GM21367 (cell line): ENCODE data around the gene TBX2.

Experiments used
- ATAC-seq: cut with Tn5 transposase; IDR thresholded peaks from one replicate; pipeline ENCODE4 v1.9.1; 2021; ENCODE audit not compliant: unreplicated experiment

The TBX2 gene

DNA sequence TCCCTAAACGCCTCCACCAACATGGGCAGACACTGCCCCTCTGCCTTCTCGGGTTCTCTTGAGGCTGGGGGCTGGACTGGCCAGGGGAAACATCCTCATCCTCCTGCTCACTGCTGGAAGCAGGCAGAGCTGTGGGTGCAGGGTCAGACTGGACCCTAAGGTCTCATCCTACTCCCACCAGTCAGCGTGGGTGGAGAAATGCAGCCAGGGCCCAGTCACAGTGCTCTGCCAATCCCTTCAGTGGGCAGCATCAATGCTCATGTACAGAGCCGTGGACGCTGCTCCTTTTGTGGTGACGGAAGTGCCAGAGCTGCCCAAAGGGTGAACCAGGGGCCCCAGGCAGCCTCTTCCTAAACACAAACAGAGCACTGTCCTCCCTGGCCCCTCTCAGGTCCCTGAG is 13.4 kb upstream of the TBX2 start:
- ATAC-seq: no peak

DNA sequence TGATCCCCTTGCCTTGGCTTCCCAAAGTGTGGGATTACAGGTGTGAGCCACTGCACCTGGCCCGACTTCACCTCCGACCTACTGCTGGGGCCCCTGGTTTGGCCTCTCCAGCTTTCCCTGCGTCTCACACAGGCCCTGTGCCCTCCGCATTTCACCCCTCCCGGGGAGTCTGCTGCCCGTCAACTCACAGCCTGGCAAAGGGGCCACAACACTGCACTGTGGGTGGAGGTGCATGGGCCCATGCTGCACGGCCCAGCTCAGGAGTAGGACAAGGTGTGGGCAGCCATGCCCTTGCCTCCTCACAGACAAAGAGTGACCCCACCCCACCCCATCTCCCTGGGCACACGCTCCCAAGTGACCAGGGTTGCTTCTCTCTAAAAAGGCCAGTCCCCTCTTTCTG is 12.6 kb upstream of the TBX2 start:
- ATAC-seq: no peak

DNA sequence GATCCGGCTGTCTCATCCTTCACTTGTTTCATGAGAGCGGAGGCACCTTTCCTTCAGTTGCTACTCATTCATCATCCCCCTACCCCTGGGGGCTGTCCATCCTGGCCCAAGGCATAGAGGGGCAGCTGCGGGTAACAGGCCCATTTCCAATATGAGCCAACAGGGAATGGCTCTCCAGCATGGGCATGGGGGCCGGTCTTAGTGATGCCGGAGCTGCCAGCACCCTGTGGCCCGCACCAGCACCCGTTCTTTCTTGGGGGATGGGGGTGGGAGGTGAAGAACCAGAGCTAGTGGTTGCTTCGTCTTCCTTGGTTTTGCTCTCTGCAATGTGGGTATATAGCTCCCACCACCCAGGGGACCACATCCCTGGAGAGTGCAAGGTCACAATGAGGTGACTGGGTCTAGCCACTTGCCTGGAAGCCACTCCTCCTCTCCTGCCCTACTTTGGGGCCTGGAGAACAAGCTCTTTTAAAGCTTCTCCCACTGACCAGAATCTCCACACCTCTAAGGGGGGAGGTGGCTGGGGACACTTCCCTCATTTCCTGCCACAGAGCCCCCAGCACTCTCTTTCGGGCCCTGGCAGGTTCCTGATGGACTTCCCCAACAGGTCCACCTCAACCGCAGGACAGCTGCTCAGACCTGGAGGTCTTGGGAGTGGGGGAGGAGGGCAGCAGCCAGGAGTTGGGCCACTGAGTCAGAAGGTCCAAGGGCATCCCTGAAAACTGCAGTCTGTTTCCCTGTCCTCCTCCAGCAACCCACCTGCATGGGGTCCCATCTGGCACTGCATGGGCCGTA is 11.9 kb upstream of the TBX2 start:
- no peak for ATAC-seq

DNA sequence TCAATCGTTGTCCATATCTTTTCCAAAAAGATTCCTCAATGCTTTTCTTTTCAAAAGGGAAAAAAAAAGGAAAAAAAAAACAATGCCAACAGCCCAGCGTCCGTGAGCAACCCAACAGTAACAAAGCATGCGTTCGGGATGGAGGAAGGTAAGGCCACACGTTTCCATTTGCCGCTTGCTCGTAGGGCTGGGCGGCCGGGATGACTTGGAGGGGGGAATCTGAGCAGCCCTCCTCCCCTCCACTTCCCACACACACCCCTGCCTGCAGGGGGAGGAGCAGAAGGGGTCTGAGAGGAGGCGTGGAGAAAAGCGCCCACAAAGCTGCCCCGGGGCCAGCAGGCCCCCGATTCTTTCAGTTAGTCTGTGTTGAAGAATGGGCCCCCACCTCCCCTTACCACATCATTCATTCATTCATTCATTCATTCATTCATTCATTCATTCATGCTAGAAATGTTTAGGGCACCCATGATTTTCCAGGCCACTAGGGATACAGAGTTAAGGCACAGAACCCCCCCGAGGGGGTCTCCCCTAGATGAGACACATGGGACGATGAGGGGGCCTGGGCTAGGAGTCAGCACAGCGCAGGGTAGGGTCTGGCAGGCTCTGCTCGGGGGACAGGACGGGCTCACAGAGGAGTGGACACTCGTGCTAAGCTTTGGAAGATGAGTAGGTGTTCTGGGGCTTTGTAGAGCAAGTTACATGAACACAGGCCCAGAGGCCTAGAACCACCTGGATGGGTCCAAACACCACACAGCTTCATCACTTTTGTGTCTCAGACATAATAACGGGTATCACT is 10.9 kb upstream of the TBX2 start:
- no peak for ATAC-seq

DNA sequence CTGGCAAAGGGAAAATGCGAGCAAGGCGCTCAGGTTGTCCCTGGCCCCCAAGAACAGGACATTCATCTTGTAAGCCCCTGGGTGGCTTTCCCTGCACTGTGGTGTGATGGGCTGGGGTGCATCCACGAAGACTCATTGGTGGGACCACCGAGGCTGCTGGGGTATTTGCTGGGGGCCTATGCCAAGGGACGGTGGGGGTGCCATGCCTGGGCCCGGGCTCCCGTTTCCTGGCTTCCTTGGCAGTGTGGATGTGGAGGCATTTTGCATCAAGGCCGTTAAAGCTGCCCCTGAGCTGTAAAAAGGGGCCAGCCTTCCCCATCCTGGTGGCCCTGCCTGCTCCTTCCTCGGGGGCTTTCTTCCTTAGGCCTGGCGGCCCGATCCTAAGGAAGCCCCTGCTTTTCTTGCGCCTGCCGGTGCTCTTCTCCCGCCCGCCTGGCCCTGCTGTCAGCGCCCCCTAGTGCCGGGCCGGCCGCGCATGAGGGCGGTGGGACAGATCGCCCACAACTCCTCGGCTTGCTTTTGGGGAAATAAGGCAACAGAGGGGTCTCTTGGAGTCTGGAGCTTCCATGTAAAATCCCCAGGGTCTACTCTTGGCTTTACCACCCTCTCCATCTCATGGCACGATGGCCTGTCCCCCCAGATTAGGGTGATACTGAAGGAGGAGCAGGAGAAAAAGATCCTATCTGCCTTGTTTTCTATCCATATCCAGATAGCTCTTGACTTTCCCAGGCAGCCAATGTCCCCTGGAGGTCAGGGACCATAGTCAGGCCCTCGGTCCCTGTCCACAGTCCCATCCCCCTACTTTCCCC is 9.8 kb upstream of the TBX2 start:
- ATAC-seq: no peak

DNA sequence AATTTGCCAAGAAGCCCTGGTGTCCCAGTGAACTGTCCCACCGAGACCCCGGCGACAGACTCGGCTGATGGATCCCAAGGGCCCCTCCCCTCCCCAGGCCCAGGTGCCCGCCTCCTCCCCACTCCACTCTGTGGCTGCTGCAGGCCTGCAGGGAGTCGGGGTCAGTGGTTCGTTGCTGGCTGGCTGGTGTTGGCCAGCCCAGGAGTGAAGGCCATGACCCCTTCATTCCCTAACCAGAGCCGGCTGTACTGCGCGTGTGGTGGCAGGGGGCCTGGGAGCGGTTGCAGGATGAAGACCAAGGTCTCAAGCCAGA is 9.2 kb upstream of the TBX2 start:
- ATAC-seq: no peak

DNA sequence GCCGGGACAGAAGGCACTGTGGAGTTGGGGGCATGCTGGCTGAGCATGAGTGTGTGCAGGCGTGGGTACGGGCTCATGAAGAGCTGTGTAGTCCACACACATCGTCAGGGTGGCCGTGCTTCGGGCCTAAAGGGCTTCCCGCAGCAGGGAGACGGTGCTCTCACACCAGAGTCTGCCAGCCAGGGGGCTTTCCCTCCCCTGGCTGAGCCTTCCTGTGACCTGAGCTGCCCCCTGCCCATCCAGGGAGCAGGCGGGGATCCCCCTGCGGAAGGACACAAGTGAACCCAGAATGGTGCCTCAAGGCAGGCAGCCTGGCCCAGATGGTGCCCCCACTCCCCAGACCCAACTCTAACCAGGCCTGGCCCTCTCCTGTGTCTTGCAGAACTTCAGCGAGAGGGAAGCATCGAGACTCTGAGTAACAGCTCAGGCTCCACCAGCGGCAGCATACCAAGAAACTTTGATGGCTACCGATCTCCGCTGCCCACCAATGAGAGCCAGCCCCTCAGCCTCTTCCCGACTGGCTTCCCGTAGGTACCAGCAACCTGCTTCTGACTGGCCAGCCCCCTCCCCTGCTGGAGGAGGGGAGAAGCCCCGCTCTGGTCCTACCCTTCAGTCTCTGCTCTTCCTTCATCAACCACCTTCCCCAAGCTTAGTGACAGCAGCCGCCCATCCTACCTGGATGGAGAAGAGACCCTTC is 7.9 kb upstream of the TBX2 start:
- ATAC-seq: no peak

DNA sequence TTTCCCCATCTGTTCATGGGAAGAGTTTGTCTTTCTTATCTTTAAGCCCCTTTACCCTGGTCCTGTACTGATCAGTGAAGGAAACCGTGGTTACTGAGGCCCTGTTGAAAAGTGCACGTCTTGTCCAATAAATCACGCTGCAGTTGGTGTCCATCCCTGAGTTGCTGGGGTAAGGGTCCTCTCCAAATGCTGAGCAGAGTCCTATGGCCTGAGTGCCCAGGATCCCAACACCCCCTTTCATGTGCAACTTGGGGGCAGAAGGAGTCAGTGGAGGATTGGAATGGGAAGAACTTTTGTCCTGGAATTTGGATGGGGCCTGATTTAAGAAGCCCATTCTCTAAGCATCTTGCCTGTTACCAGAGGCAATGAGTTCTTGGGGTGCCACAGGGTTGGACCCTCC is 7.0 kb upstream of the TBX2 start:
- no peak for ATAC-seq

DNA sequence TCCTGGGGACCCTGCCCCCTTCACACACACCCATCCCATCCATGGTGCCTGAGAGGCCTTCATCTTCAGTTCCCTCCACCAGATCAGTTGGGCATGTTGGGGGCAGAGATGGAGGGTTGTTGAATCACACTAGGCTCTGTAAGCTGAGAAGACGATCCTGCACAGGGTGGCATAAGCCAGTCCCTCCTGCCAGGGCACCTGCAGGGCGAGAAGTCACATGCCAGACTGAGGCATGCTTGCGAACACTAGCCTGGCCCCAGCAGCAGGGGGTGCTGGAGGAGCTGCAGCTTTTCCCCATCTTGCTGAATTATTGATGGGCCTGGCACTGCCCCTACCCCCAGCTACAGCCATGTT is 6.1 kb upstream of the TBX2 start:
- no peak for ATAC-seq

DNA sequence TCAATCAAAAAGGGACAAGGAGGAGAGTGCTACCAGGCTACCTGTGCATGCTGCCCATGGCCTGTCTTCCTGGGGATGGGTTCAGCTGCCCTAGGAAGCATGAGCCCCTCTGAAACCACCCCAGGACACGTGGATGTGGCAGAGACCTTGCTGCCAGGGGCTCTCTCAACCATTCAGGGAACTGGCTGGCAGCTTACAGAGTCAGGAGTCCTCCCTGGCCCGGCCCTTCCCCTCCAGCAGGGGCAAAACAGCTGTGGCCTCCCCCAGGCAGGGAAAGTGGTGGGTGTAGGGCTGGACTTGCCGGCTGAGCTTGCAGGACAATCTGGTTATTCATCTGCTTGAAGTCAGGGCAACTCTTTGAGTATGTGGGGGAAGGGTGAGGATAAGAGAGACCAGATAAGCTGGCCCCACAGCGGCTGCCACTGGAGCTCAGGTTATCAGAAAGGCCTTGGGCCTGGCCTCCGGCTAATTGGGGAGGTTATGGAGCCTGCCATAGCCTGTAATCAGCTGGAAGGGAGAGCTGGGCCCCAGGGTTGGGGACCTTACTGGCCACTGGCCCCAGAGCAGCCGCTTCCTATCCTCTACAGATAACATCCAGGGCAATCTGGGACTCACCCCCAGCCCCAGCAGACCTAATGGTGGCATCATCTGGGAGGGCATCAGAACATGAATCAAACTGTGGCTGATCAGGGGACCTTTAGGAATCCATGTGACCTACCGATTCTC is 5.6 kb upstream of the TBX2 start:
- ATAC-seq: no peak

DNA sequence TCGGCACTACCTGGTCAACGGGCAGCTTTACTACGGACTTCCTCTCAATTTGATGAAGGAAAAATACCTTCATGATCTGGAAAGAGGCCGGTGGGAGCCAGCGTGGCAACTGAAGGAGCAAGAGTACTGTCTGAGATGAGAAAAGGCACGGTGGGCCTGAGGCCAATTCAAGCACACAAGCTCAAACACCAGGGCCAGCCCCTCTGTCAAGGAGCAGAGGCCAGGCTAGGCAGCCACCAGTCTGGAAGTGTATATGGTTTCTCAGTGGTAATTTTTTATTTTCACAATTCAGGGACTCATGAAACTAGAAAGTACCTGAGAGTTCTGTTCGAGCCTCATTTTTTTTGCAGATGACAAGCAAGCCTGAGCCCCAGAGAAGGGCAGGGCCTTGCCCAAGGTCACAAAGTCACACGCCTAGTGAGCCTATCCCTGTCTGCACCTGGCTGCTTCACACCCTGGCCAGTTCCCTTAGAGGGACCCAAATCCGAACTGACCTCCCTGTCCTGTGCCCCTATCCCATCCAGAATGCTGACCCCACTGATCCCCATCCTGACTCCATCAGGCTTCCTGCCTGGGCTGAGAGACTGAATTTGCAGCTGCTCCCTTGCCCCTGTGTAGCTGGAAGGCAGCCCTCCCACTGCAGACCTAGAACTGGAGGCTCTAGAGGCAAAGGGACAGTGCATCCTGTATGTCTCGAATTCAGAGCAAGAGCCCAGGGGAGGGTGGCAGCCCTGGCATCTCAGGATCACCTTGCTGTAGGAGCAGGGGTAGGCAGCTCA is 4.8 kb upstream of the TBX2 start:
- no peak for ATAC-seq

DNA sequence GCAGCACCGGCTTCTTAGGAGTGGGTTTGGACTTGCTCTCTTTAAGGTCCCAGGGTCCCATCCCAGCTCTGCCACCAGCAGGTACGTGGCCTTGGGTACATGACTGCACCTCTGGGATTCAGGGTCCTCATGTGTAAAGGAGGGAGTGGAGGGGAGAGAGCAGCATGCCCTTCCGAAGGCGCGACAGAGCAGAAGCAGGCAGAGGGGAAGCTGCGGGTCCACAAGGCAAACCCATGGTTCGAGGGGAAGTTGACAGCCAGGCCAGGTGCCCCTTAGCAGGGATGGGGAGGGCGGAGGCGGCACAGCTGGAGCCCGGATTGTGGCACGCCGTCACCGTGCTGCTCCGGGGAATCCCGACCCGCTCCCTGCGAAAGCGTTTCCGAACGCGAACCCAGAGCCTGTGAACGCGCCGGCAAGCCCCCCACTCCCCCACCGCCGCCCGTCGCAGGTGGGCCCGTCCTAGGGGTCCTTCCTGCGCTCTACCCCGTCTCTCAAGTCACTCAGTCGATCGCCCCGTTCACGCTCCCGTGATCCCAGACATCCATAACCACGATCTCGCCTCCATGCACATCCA is 4.1 kb upstream of the TBX2 start:
- ATAC-seq: no peak

DNA sequence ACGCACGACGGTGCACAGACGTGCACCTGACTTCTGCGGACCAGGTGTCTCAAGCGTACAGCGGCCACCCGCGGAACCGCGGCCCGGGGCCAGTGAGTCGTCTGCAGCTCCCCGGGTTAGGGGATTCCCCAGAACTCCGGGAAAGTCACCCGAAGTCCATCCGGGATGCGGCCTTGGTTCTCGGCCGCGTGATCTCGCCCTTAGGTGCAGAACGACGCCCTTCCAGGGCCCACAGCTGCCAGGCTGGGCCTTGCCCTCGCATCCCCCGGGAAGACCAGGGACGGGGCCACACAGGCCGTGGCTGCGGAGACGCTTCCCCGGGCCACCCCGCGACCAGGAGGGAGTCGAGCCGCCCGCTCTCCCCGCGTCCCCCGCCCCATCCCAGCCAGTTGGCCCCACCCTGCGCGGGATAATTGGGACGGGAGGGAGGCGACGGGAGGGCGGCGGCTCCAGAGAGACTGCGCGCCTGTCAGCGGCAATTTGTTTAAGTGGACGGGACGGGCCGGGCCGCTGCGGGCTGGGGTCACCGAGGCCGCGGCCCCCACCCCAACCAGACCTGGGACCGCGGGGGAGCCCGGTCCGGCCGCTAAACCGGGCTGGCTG is 3.6 kb upstream of the TBX2 start:
- no peak for ATAC-seq

DNA sequence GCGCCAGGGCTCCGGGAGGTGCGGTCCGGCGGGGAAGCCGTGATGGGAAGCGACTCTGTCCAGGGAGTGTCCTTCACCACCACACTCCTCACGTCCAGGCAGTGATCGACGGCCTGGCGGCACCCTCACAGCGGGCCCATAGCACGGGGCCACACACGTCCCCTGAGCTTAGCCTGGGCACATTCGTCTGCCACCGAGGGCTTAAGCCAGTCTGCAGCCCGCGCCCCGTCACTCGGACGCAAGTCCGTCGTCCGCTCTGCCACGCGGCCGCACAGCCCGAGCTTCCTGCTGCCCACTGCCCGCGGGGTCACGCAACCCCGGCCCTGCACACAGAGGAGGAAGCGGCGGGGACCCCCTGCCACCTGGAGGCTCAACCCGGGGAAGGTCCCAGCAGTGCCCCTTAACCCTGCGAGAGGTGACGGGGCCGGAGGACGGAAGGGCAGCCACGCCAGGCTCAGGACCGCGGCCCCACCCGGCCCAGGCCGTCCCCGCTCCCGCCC is 3.0 kb upstream of the TBX2 start:
- ATAC-seq: no peak

DNA sequence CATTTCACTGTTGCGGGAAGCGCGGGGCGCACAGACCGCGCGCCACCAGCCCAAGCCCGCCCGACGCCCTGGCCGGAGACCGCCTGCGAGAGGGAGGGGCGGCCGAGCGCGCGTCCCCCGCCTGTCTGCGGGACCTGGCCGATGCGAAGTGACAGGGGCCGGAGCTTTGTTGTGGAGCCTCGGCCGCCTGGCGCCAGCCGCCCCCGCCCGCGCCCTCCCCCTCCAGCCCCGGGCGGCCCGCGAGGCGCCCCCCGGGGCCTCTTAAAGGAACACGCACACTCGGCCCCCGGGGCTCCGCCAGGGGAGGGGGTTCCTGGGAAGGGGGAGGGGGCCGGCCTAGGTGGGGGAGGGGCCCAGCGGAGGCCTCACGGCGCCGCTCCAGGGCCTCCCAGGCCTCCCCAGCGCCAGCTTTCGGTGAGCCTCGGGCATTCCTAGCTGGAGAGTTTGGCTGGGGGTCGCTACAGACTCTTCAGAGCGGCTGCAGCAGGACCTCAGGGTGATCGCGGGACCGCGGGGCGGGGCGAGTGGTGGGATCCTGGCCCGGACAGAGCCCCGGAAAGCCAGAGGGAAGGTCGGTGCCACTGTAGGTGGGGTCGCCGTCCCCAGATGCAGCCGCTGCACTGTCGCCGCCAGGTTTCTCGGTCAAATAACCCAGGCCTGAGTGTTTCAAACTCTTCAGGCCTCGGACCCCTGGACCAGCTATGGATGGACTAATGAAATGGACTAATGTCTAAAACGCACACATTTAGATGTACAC is 2.4 kb upstream of the TBX2 start:
- no peak for ATAC-seq

DNA sequence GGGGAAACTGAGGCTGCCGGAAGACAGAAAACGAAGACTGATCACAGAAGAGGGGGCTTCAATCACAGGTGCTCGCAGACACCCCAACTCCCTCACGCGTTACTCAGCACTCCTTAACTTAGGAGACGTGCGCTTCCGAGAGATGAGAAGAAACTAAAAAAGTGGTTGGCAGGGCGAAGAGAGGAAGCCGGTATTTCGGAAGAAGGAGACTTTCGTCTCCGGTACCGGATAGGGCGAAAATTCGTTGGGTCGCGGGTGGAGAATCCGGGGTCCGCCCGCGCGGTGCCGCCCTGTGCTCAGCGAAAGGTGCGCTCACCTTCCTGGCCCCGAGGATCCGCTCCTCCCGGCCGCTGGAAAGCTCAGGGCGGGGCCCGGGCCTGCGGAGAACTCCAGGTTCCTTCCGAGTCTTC is 917 bp upstream of the TBX2 start:
- ATAC-seq: no peak

DNA sequence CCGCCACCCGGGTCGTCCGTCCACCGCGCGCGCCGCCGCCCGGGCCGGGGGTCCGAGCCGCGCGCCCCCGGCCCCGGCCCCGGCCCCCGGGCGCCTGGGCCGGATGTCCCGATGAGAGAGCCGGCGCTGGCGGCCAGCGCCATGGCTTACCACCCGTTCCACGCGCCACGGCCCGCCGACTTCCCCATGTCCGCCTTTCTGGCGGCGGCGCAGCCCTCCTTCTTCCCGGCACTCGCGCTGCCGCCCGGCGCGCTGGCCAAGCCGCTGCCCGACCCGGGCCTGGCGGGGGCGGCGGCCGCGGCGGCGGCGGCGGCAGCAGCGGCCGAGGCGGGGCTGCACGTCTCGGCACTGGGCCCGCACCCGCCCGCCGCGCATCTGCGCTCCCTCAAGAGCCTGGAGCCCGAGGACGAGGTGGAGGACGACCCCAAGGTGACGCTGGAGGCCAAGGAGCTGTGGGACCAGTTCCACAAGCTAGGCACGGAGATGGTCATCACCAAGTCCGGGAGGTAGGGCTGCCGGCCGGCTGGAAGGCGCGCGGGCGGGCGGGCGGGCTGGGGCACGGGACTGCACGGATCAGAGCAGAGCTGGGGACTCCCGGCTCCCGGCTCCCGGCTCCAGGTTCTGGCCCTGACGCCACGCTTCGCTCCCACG is 548 bp downstream of the TBX2 start:
- no peak for ATAC-seq
